ENCODE measurements around the gene C12orf43.

DNA sequence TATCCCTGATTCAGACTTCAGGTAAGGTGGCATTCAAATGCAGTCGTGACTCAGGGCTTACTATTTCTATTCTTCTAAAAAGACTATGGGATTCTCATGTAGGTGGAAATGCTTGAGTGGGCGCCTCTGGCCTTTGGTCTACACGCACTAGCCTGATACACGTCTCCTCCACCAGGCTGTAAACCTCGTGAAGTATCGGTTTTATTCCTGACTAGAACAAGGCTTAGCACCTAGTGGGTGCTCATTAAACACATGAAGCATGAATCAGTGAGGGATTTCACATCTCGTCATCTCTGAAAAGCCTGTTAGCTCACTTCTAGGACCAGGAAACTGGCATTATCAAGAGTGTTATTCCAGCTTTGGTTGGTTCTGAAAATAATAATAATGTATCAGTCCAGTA lies 55.6 kb downstream of the C12orf43 start:
- TF ChIP-seq, protein P1, sequence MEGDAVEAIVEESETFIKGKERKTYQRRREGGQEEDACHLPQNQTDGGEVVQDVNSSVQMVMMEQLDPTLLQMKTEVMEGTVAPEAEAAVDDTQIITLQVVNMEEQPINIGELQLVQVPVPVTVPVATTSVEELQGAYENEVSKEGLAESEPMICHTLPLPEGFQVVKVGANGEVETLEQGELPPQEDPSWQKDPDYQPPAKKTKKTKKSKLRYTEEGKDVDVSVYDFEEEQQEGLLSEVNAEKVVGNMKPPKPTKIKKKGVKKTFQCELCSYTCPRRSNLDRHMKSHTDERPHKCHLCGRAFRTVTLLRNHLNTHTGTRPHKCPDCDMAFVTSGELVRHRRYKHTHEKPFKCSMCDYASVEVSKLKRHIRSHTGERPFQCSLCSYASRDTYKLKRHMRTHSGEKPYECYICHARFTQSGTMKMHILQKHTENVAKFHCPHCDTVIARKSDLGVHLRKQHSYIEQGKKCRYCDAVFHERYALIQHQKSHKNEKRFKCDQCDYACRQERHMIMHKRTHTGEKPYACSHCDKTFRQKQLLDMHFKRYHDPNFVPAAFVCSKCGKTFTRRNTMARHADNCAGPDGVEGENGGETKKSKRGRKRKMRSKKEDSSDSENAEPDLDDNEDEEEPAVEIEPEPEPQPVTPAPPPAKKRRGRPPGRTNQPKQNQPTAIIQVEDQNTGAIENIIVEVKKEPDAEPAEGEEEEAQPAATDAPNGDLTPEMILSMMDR (IDR thresholded peaks at IDR 0.05), result no peak
- no peak for TF ChIP-seq POLR2A (IDR thresholded peaks at IDR 0.05)
